PC-3 (cell line): ENCODE data around the gene GMPR.

Source experiments
- EZH2 ChIP-seq: fragments of 300-600 bp; sonication (generic); IDR thresholded peaks from one replicate; pipeline ENCODE4 v1.6.1; 2017; ENCODE audit warnings: antibody characterized with exemption, mild to moderate bottlenecking, low read length; ENCODE audit not compliant: unreplicated experiment
- TF ChIP-seq, protein P1 (sequence below): fragments of 300-600 bp; sonication (generic); conservative IDR thresholded peaks from 2 replicates; pipeline ENCODE4 v1.5.1; 2017; ENCODE audit warnings: antibody characterized with exemption, low read depth, mild to moderate bottlenecking, low read length

DNA sequence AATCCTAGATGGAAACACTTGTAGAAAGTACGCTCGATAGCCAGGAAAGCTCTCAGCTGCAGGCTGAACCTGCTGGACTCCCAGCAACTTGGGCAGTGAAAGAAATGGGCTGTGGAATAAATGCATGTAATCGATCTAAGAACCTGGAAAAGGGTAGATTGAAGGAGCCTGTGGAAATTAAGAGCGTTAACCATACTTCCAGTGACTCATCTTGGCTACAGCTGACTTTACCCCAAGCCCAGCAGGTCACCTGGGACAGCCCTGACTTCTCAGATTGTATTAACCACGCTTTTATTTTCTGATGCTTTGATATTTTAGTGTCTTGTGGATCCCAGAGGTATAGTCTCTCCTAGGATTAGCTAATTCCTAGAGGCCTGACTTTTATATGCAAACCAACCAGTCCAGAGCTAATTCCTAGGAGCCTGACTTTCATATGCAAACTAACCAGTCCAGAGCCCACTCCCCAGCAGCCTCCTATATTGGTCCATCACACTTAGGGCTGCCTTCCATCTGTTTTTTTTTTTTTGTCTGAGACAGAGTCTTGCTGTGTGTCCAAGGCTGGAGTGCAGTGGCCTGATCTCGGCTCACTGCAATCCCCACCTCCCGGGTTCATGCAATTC, 86.3 kb downstream of the GMPR start:
- TF ChIP-seq, protein P1, sequence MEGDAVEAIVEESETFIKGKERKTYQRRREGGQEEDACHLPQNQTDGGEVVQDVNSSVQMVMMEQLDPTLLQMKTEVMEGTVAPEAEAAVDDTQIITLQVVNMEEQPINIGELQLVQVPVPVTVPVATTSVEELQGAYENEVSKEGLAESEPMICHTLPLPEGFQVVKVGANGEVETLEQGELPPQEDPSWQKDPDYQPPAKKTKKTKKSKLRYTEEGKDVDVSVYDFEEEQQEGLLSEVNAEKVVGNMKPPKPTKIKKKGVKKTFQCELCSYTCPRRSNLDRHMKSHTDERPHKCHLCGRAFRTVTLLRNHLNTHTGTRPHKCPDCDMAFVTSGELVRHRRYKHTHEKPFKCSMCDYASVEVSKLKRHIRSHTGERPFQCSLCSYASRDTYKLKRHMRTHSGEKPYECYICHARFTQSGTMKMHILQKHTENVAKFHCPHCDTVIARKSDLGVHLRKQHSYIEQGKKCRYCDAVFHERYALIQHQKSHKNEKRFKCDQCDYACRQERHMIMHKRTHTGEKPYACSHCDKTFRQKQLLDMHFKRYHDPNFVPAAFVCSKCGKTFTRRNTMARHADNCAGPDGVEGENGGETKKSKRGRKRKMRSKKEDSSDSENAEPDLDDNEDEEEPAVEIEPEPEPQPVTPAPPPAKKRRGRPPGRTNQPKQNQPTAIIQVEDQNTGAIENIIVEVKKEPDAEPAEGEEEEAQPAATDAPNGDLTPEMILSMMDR: no peak
- TF ChIP-seq EZH2: no peak
